Duodenal mucosa (tissue), 2 donors: ENCODE results near the gene PROSER2.

Experiments used
- H3K27ac ChIP-seq: one replicate; pipeline ENCODE4 v1.7.0; 2013; ENCODE audit warnings: low read depth, low read length
- H3K27me3 ChIP-seq, 2 donors: one replicate each; pipeline ENCODE4 v1.7.0; 2013; ENCODE audit warnings: low read length in 2 of 2, control low read depth in 1 of 2; ENCODE audit not compliant: insufficient read depth in 2 of 2, control insufficient read depth in 1 of 2
- H3K36me3 ChIP-seq, 2 donors: one replicate each; pipeline ENCODE4 v1.7.0; 2013; ENCODE audit warnings: low read length in 2 of 2, control low read depth in 1 of 2; ENCODE audit not compliant: insufficient read depth in 2 of 2, control insufficient read depth in 1 of 2
- H3K4me1 ChIP-seq, 2 donors: one replicate each; pipeline ENCODE4 v1.7.0; 2013; ENCODE audit warnings: low read length in 2 of 2, control low read depth in 1 of 2; ENCODE audit not compliant: insufficient read depth in 2 of 2, control insufficient read depth in 1 of 2
- H3K4me3 ChIP-seq, 2 donors: one replicate each; pipeline ENCODE4 v1.7.0; 2013; ENCODE audit warnings: low read length in 2 of 2, low read depth in 1 of 2
- H3K9ac ChIP-seq, 2 donors: one replicate each; pipeline ENCODE4 v1.7.0; 2013; ENCODE audit warnings: low read length in 2 of 2, low read depth in 1 of 2
- H3K9me3 ChIP-seq, 2 donors: one replicate each; pipeline ENCODE4 v1.7.0; 2013; ENCODE audit warnings: low read length in 2 of 2, control low read depth in 1 of 2; ENCODE audit not compliant: control insufficient read depth in 1 of 2

PROSER2 gene

GRCh38 chr10:11893749-11894278, 70.7 kb downstream of the PROSER2 start:
- no peaks in the 10 kb centered on the region for H3K27me3 ChIP-seq
- H3K4me1 ChIP-seq, result no peaks in the 10 kb centered on the region
- H3K9ac ChIP-seq, result no peak overlapping the region
- no peak overlapping the region for H3K4me3 ChIP-seq
- no peaks in the 10 kb centered on the region for H3K9me3 ChIP-seq
- no peaks in the 10 kb centered on the region for H3K36me3 ChIP-seq
- H3K27ac ChIP-seq, result no peak overlapping the region

GRCh38 chr10:11894381-11895107, 71.4 kb downstream of the PROSER2 start:
- no peaks in the 10 kb centered on the region for H3K27me3 ChIP-seq
- no peaks in the 10 kb centered on the region for H3K36me3 ChIP-seq
- no peak overlapping the region for H3K9ac ChIP-seq
- H3K27ac ChIP-seq, result no peak overlapping the region
- no peaks in the 10 kb centered on the region for H3K9me3 ChIP-seq
- H3K4me3 ChIP-seq, result no peak overlapping the region
- no peaks in the 10 kb centered on the region for H3K4me1 ChIP-seq

- H3K9me3 ChIP-seq, result no peaks in the 10 kb centered on the region
- H3K36me3 ChIP-seq, result no peaks in the 10 kb centered on the region
- H3K9ac ChIP-seq, result no peak overlapping the region
- H3K27ac ChIP-seq, result no peak overlapping the region
- no peaks in the 10 kb centered on the region for H3K4me1 ChIP-seq
- no peaks in the 10 kb centered on the region for H3K27me3 ChIP-seq
- H3K4me3 ChIP-seq, result no peak overlapping the region
Measured at GRCh38 chr10:11895108-11895466, 71.9 kb downstream of the PROSER2 start.

GRCh38 chr10:11895598-11895997, 72.4 kb downstream of the PROSER2 start:
- H3K4me1 ChIP-seq, result no peaks in the 10 kb centered on the region
- H3K9me3 ChIP-seq, result no peaks in the 10 kb centered on the region
- H3K27me3 ChIP-seq, result no peaks in the 10 kb centered on the region
- no peak overlapping the region for H3K27ac ChIP-seq
- no peak overlapping the region for H3K9ac ChIP-seq
- no peaks in the 10 kb centered on the region for H3K36me3 ChIP-seq
- no peak overlapping the region for H3K4me3 ChIP-seq

GRCh38 chr10:11896549-11897200, 73.5 kb downstream of the PROSER2 start:
- Histone ChIP-seq H3K27me3 (no peaks in the 10 kb centered on the region), H3K9ac (no peak overlapping the region), H3K4me3 (no peak overlapping the region), H3K36me3 (no peaks in the 10 kb centered on the region), H3K4me1 (no peaks in the 10 kb centered on the region), H3K27ac (no peak overlapping the region), H3K9me3 (no peaks in the 10 kb centered on the region)

GRCh38 chr10:11898033-11898371, 74.8 kb downstream of the PROSER2 start:
- H3K27ac ChIP-seq, result no peak overlapping the region
- H3K36me3 ChIP-seq, result no peaks in the 10 kb centered on the region
- no peak overlapping the region for H3K9ac ChIP-seq
- H3K4me1 ChIP-seq, result no peaks in the 10 kb centered on the region
- H3K4me3 ChIP-seq, result no peak overlapping the region
- H3K9me3 ChIP-seq, result no peaks in the 10 kb centered on the region
- no peaks in the 10 kb centered on the region for H3K27me3 ChIP-seq

GRCh38 chr10:11898372-11899066, 75.4 kb downstream of the PROSER2 start:
- Histone ChIP-seq H3K9me3 (no peaks in the 10 kb centered on the region), H3K4me1 (no peaks in the 10 kb centered on the region), H3K27me3 (no peaks in the 10 kb centered on the region), H3K4me3 (no peak overlapping the region), H3K9ac (no peak overlapping the region), H3K27ac (no peak overlapping the region), H3K36me3 (no peaks in the 10 kb centered on the region)

- no peaks in the 10 kb centered on the region for H3K4me1 ChIP-seq
- no peaks in the 10 kb centered on the region for H3K36me3 ChIP-seq
- H3K4me3 ChIP-seq, result no peak overlapping the region
- no peaks in the 10 kb centered on the region for H3K9me3 ChIP-seq
- H3K9ac ChIP-seq, result no peak overlapping the region
- no peak overlapping the region for H3K27ac ChIP-seq
- H3K27me3 ChIP-seq, result no peaks in the 10 kb centered on the region
Measured at GRCh38 chr10:11899067-11899876, 76.1 kb downstream of the PROSER2 start.

- H3K4me1 ChIP-seq, result no peaks in the 10 kb centered on the region
- no peak overlapping the region for H3K4me3 ChIP-seq
- no peaks in the 10 kb centered on the region for H3K9me3 ChIP-seq
- no peaks in the 10 kb centered on the region for H3K27me3 ChIP-seq
- H3K27ac ChIP-seq, result no peak overlapping the region
- H3K36me3 ChIP-seq, result no peaks in the 10 kb centered on the region
- no peak overlapping the region for H3K9ac ChIP-seq
Measured at GRCh38 chr10:11901036-11901301, 77.8 kb downstream of the PROSER2 start.

GRCh38 chr10:11901454-11901832, 78.3 kb downstream of the PROSER2 start:
- Histone ChIP-seq H3K9ac (no peak overlapping the region), H3K9me3 (no peaks in the 10 kb centered on the region), H3K4me3 (no peak overlapping the region), H3K36me3 (no peaks in the 10 kb centered on the region), H3K27me3 (no peaks in the 10 kb centered on the region), H3K4me1 (no peaks in the 10 kb centered on the region), H3K27ac (no peak overlapping the region)
